Pancreas (tissue), 10 donors: Measurements from ENCODE around the gene STEEP1. TPM values are rescaled to one million over a fixed set of nuclear protein-coding genes. Genes with fewer than 3 reads are reported as not detected.

Experiments
- ATAC-seq, 4 donors: fragments of 200-7000 bp; cut with Tn5 transposase; one replicate each; pipeline versions ENCODE4 v1.8.0 to v1.9.1; 2020; ENCODE audit warnings: mild to moderate bottlenecking in 4 of 4, moderate library complexity in 4 of 4
- DNase-seq, 6 donors: peaks; one replicate each; pipeline ENCODE4 v3.0.0-alpha.2; 2020
- FAIRE-seq: peaks from 2 replicates; lab custom pipeline; 2012; peaks lifted over from hg19 to GRCh38; lab: Jason Lieb, UNC
- H3K27ac ChIP-seq, 4 donors: fragments of 200-600 bp; sonication (generic); 1 replicate in 3 of 4; 2 replicates in 1 of 4; pipeline versions ENCODE4 v1.5.0 to v1.8.0; 2020
- H3K27me3 ChIP-seq, 4 donors: fragments of 200-600 bp; one replicate each; pipeline ENCODE4 v1.8.0; 2021
- H3K36me3 ChIP-seq, 3 donors: fragments of 200-600 bp; sonication (generic) in 1 of 3; one replicate each; pipeline versions ENCODE4 v1.5.0 to v1.8.0; 2020 to 2021
- H3K4me1 ChIP-seq, 3 donors: fragments of 200-600 bp; one replicate each; pipeline ENCODE4 v1.8.0; 2021
- H3K4me3 ChIP-seq, 4 donors: fragments of 200-600 bp; sonication (generic) in 2 of 4; one replicate each; pipeline versions ENCODE4 v1.5.0 to v1.8.0; 2020 to 2021
- H3K9me3 ChIP-seq, 4 donors: fragments of 200-600 bp; one replicate each; pipeline ENCODE4 v1.8.0; 2021
- WGBS, 2 donors: extraction: QIAGEN DNeasy Blood & Tissue Kit; methylation state at CpG; one replicate each; pipeline ENCODE4 v1.1.7; 2013; 5-methylcytosine and 5-hydroxymethylcytosine counted together
- intact Hi-C, 3 donors: fragments of 100-400 bp; cut with DNase I; formaldehyde crosslinking; loops; one replicate each; pipeline versions ENCODE4 v1.11.1 to v1.14.2; 2022
- polyA plus RNA-seq, 2 donors: library from polyadenylated mRNA; stranded (reverse); fragments of 200-250 nt; gene quantifications; one replicate each; pipeline ENCODE4 v1.2.3, GENCODE V29; 2013
- total RNA-seq, 6 donors: library from RNA; stranded (reverse); fragmentation: NEBNext Ultra II Directional in 4 of 6; extraction: Animal tissue kit (Norgen Biotek cat#: 25700) in 4 of 6; gene quantifications; one replicate each; pipeline versions ENCODE4 v1.2.1 to v1.2.4, GENCODE V29; 2021 to 2023
- TF ChIP-seq, protein P1 (sequence below), 4 donors: fragments of 200-600 bp; sonication (generic) in 3 of 4; IDR thresholded peaks; one replicate each; pipeline versions ENCODE4 v1.5.0 to v1.8.0; 2021; ENCODE audit warnings: antibody characterized with exemption in 4 of 4
- donor health status: healthy with polysubstance abuse.
- donor health status: DM: no; HTN: no; CAD: no; lungs with moderate emphysema.
- donor health status: DM: no; HTN: no; CAD: no.
- donor health status: control.
- donor health status: control.
- donor health status: Bipolar disorder and iron deficiency.
- donor health status: DM: yes; HTN: yes; CAD: no.
- donor health status: DM: no; HTN: no; CAD: no.
- donor health status: DM: no; HTN: no; CAD: no.
- donor health status: DM: yes; HTN: yes; CAD: no.

Gene STEEP1
- total and polyA plus RNA-seq, 8 donors: 5.2 to 15.0 (median 7.7) TPM

DNA sequence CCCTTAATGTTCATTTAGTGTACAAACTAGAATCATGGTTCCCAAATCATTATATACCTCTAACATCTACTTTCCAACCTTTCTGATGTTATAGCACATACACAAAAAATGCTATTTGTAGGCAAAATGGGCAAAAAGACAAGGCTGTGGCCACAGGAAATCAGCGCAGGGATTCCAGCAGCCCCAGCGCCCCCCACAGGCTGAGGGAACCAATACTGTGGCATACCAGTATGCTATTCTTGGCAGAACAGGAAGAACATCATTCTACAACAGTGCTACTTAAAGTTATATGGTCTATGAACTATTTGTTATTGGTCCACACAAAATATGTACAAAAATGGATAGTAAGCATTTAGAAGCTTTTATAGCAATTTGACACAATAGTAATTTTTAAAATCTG lies 25.3 kb downstream of the STEEP1 start:
- TF ChIP-seq, protein P1, sequence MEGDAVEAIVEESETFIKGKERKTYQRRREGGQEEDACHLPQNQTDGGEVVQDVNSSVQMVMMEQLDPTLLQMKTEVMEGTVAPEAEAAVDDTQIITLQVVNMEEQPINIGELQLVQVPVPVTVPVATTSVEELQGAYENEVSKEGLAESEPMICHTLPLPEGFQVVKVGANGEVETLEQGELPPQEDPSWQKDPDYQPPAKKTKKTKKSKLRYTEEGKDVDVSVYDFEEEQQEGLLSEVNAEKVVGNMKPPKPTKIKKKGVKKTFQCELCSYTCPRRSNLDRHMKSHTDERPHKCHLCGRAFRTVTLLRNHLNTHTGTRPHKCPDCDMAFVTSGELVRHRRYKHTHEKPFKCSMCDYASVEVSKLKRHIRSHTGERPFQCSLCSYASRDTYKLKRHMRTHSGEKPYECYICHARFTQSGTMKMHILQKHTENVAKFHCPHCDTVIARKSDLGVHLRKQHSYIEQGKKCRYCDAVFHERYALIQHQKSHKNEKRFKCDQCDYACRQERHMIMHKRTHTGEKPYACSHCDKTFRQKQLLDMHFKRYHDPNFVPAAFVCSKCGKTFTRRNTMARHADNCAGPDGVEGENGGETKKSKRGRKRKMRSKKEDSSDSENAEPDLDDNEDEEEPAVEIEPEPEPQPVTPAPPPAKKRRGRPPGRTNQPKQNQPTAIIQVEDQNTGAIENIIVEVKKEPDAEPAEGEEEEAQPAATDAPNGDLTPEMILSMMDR (IDR thresholded peaks at IDR 0.05): no peak
- no peaks in the 10 kb centered on the region for H3K27me3 ChIP-seq
- no peaks in the 10 kb centered on the region for H3K36me3 ChIP-seq
- FAIRE-seq (no peak), ATAC-seq (no peak), DNase-seq (no peak)
- H3K9me3 ChIP-seq: no peaks in the 10 kb centered on the region
- no peak overlapping the region for H3K4me3 ChIP-seq
- WGBS, 2 donors: 26 to 50% methylated on average over 2 of the region's 2 CpGs
- H3K4me1 ChIP-seq: no peaks in the 10 kb centered on the region
- intact Hi-C loops: no loop called here
- H3K27ac ChIP-seq: no peak overlapping the region

DNA sequence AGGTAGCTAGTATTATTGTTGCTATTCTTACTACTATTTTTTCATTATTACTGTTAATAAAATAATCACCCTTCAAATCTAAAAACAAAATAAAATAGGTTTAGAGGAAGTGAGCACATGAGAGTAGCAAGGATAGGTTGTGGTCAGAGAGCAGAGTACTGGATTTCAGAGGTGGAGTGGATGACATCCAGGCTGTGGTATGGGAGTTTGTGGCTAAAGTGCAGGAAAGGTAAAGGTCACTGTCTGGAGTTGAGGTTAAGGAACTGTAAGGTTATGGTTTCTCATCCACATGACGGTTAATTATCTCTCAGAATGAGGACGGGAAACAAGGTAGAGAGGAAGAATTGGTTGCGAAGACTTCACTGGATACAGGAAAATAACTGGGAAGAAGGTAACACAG lies 27.7 kb downstream of the STEEP1 start:
- WGBS, 2 donors: 59 to 95% methylated on average over 3 of the region's 3 CpGs
- no peak overlapping the region for H3K27ac ChIP-seq
- H3K9me3 ChIP-seq: no peaks in the 10 kb centered on the region
- intact Hi-C loops: no loop called here
- ATAC-seq: no peak
- no peaks in the 10 kb centered on the region for H3K4me1 ChIP-seq
- TF ChIP-seq, protein P1 (IDR thresholded peaks at IDR 0.05): no peak
- no peak for FAIRE-seq
- no peaks in the 10 kb centered on the region for H3K36me3 ChIP-seq
- no peak for DNase-seq
- H3K27me3 ChIP-seq: no peaks in the 10 kb centered on the region
- H3K4me3 ChIP-seq: no peak overlapping the region

DNA sequence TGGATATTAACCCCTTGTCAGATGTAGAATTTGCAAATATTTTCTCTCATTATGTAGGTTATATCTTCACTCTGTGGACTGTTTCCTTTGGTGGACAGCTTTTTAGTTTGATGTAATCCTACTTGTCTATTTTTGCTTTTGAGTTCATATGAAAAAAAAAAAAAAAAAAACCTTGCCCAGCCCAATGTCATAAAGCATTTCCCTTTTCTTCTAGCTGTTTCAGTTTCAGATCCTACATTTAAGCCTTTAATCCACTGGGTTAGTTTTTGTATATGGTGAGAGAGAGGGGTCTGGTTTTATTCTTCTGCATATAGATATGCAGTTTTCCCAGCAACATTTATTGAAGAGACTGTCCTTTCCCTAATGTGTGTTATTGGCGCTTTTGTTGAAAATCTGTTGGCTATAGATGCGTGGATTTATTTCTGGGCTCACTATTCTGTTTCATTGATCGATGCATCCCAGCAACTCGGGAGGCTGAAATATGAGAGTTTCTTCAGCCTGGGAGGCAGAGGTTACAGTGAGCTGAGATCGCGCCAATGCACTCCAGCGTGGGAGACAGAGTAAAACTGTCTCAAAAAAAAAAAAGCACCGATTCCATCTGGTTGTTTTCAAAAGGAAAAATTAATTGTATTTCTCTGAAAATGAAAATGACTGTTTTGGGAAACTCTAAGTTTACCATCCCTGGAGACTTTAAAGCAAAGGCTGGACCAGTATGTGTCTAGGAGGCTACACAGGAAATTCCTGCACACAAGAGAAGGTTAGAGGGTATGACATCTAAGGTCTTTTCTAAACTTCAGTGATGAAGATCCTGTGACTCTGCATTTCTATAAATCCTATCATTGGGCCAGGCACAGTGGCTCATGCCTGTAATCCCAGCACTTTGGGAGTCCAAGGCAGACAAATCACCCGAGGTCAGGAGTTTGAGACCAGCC lies 35.6 kb downstream of the STEEP1 start:
- H3K27ac ChIP-seq: no peak overlapping the region
- H3K4me3 ChIP-seq: no peak overlapping the region
- no peaks in the 10 kb centered on the region for H3K36me3 ChIP-seq
- H3K4me1 ChIP-seq: no peaks in the 10 kb centered on the region
- FAIRE-seq (no peak), ATAC-seq (no peak), DNase-seq (no peak)
- 72 to 78% methylated on average over 9 of the region's 9 CpGs for WGBS, 2 donors
- H3K27me3 ChIP-seq: no peaks in the 10 kb centered on the region
- no peaks in the 10 kb centered on the region for H3K9me3 ChIP-seq
- TF ChIP-seq, protein P1 (IDR thresholded peaks at IDR 0.05): no peak
- intact Hi-C loops: no loop called here

DNA sequence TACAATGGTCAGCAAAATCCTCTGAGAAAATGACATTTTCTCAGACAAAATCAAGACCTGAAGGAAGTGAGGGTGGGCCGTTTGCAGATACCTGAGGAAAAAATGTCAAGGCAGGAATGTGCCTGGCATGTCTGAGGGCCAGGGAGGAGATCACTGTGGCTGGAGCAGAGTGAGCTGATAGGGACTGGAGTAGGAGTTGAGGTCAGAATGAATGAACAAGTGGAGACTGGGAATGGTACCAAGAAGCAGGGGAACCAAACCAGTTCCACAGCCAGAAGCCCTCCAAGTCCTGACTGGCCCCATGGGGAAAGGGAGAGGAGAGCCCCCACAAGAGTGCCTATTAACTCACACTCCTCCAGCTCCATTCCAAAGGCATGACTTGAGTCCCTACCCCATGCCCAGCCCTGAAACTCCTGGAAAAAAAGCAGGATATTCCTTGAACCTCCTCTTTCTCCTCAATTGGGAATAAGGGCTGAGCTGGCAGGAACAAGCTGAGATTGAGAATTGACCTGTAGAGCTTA lies 41.5 kb downstream of the STEEP1 start:
- WGBS, 2 donors: 56 to 78% methylated on average over 1 of the region's 1 CpG
- Histone ChIP-seq H3K4me1 (no peaks in the 10 kb centered on the region), H3K4me3 (no peak overlapping the region), H3K9me3 (no peaks in the 10 kb centered on the region), H3K27me3 (no peaks in the 10 kb centered on the region), H3K27ac (no peak overlapping the region), H3K36me3 (no peaks in the 10 kb centered on the region)
- no peak for DNase-seq
- TF ChIP-seq, protein P1 (IDR thresholded peaks at IDR 0.05): no peak
- intact Hi-C loops: no loop called here
- FAIRE-seq: no peak
- ATAC-seq: no peak

DNA sequence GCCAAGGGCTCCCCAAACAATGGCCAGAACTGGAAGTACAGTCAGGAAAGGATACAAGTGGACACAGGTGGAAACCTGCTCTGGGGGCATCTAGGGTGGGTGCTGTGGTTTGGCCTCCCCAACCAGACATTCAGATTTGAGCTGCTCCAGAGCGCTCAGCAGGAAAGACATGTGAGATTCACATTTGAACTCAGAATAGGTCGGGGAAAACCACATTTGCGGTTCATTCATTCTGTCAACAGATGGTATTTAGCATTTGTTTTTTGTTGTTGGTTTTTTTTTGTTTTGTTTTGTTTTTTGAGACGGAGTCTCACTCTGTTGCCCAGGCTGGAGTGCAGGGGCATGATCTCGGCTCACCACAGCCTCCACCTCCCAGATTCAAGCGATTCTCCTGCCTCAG lies 44.0 kb downstream of the STEEP1 start:
- Histone ChIP-seq H3K27ac (no peak overlapping the region), H3K27me3 (no peaks in the 10 kb centered on the region), H3K4me3 (no peak overlapping the region), H3K9me3 (no peaks in the 10 kb centered on the region), H3K4me1 (no peaks in the 10 kb centered on the region), H3K36me3 (no peaks in the 10 kb centered on the region)
- TF ChIP-seq, protein P1 (IDR thresholded peaks at IDR 0.05): no peak
- DNase-seq: no peak
- WGBS, 2 donors: 71 to 79% methylated on average over 6 of the region's 6 CpGs
- FAIRE-seq: no peak
- no peak for ATAC-seq
- intact Hi-C loops: no loop called here
